ENCODE data around the gene TMEM181. TPM values are rescaled to one million over a fixed set of nuclear protein-coding genes. Genes with fewer than 3 reads are reported as not detected.
"Not testable (repeated sequence)": the region's sequence is repeated elsewhere in the genome, so short reads cannot be mapped to it uniquely, and the experiment has no call there.

TMEM181 gene
- polyA plus RNA-seq, 4 donors: 22.3 to 26.3 (median 25.6) TPM

DNA sequence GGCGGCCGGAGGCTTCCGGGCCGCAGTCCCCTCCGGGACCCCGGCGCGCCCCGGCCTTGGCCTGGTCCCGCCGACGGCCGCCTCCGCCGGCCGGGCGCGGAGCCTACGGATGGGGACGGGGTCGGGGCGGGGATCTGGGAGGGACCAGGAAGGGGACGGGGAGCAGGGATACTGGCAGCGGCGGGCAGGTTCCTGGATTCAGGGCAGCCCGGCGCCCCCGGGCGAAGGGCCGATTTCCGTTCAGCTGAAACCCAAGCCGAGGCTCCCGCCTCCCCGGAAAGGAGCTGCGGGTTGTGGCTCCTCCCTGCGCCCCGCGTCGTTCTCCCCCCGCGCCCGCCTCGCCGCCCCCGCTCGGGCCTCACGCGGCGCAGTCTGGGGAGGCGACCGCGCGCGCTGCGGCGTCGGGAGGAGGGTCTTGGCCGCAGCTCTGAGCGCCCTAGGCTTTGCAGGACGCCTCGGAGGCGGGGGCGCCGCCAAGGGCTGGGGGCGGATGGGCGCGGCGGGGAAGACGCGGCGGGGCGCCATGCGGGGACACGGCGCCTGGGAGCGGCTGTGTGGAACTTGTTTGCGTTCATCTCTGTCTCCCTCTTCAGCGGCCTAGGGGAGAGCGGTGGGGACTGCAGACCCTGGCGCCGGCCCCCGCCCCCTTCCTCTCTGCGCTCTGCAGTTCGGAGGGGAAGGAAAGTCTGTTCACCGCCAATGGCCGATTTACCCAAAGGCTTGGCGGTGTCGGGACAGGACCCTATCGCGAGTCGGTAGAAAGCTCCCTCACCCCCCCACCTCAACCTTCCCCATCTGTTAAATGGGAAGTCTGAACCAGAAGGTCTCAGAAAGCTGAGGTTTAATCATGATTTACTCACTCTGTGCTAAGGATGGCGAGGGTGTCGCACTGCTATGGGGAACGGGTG is 22.7 kb upstream of the TMEM181 start:
- no peak for DNase-seq (ENCODE audit: low read depth in 4 of 4, low spot score in 3 of 4)

DNA sequence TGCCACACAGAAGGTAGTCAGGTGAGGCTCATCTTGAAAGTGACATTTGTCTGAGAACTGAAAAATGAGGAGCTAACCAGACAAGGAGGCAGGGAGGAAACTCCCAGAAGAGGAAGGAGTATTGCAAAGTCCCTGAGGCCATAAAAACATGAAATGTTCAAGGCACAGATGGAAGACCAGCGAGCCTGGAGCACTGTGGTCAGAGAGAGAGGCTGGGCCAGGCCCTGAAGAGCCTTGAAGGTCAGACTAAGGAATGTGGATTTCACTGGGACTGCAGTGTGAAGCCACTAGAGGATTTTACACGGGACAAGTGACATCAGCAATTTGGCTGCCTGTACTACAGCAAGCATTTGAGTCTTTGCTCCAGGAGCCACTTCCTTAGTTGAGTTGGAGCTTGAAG is 21.1 kb upstream of the TMEM181 start:
- DNase-seq (ENCODE audit: low read depth in 4 of 4, low spot score in 3 of 4): no peak

DNA sequence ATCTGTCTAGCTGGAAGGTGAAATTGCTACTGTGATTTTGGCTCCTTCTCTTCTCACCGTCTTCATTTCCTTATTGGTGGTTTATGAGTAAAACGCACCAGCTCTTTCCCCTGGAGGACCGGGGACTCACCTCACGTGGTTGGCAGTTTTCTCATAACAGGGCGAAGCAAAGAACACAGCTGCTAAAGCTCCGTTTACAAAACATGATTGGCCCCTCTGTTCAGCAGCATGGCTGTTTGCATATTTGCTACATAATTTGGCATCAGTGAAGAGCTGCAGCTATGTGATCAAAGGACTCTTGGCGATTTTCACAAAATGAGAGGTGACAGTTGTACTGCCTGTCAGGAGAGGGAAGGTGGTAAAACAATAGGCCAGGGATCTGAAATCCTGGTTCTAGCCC is 20.5 kb upstream of the TMEM181 start:
- no peak for DNase-seq (ENCODE audit: low read depth in 4 of 4, low spot score in 3 of 4)

DNA sequence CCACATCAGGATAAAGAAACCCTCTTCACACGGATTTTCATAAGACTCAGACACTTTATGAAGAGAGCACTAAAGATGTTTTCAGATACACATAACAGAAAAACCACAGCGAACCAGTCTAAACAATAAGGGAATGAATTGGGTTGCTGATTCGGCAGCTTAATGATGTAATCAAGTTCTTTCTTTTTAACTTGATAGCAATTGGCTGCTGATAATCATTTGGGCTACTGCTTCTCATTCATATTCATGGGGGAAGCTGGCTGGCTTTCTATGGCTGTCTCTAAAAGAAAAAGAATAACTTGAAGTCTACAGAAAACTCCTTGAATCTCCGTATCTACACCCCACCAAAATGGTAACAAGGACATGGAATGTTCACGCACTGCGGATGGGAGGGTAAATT is 20.0 kb upstream of the TMEM181 start:
- DNase-seq (ENCODE audit: low read depth in 4 of 4, low spot score in 3 of 4): no peak

DNA sequence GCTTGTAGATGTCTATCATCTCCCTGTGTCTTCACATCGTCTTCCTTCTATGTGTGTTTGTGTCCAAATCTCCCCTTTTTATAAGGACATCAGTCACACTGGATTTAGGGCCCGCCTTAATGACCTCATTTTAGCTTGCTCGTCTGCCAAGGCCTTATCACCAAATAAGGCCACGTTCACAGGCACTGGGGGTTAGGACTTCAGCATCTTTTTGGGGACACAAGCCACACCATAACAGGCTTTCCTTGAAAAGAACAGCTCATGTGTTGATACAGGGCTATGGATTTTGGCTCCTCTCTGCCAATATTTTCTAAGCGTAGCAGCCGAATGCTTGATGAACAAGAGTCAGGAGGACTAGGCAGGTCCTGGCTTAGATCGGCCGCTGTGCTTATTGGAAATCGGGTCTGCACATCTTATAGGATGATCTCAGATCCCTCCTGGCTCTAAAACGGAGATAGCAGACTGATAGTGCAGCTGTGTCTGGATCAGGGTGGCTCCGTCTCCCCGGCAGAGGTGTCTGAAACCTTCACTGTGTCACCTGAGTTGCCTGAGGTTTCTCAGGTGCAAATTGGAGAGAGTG is 16.2 kb upstream of the TMEM181 start:
- no peak for DNase-seq (ENCODE audit: low read depth in 4 of 4, low spot score in 3 of 4)

DNA sequence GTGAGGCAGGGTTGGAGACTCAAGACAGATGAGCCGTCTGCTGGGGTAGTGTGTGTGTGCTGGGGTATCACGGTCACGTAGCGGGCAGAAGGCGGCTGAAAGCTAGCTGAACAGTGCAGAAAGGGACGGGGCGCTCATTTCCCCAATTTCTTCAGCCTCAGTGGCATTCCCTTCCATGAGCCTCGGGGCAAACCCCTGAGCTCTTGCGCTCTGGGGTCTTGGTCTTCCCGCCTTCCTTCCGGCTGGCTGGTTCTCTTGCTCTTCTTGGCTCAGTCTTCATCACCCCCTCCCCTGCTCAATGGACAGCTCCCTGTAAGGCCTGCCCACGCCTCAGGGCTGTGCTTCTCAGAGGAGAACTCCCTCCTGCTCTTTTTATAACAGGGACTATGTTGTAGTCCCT is 15.5 kb upstream of the TMEM181 start:
- DNase-seq (ENCODE audit: low read depth in 4 of 4, low spot score in 3 of 4): no peak

DNA sequence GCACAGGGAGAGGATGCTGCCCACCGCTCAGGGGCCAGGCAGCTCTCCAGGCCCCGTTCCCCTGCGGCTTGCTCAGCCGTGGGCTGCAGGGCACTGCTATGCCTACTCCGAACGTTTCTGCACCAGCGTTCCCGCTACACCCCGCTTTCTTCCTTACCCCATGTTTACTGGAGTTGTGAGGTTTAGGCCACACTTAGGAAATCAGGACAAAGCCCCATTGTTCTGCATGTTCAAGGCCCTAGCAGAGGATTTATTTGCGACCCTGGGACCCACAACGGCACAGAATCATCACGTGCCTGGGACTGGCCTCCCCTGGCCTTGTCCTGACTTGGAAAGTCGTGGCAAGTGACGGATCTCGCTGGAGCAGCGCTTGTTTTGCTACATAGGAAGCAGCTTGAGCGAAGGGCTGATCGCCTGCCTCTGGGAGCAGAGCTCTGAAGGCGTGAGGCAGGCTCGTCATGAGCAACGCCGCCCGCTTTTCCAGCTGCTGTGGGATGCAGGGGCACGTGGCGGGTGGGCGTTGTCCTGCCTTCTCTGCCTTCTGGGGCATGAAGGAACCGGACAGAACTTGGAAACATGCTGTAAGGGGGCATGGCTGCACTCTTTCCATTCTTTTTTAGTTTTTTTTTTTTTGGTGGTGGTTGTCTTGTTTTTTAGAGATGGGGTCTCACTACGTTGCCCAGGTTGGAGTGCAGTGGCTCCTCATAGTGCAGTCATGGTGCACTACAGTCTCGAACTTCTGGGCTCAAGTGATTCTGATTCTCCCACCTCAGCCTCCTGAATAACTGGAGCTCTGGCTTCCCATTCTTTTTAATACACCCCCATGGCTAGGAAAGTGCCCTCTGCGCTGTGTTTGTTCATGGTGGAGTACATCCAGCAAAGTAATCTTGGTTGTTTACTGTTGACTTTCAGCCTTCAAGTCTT is 14.6 kb upstream of the TMEM181 start:
- no peak for DNase-seq (ENCODE audit: low read depth in 4 of 4, low spot score in 3 of 4)

DNA sequence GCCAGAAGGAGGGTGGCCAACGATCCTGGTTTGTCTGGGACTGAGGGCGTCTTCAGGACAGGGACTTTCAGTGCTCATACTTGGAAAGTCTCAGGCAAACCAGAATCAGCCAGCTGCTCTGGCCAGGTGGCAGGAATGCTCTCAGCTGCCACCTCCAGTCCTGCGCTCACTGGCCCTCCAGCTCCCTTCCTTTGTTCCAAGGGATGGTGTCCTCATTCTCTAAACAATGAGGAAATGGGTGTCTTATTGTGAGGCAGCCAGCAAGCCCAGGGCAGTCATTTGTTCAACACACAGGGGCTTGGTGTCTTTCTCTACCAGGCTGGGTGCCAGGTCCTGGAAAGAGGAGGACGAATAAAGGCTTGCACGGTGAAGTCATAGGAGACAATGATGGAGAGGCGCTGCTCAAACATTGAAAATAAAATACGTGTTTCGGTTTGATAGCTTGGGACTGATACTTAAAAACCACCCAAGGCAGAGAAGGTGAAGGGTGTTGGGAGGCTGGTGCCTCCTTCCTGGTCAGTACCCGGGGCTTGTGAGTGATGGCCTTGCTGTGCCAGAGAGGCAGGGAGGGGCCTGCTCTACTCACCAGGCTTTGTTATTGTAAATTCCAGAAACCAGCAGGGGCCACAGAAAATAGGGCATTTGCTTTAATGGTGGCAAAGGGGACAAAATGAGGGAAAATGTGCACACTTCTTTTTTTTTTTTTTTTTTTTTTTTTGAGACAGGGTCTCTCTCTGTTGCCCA is 11.3 kb upstream of the TMEM181 start:
- DNase-seq (ENCODE audit: low read depth in 4 of 4, low spot score in 3 of 4): no peak

DNA sequence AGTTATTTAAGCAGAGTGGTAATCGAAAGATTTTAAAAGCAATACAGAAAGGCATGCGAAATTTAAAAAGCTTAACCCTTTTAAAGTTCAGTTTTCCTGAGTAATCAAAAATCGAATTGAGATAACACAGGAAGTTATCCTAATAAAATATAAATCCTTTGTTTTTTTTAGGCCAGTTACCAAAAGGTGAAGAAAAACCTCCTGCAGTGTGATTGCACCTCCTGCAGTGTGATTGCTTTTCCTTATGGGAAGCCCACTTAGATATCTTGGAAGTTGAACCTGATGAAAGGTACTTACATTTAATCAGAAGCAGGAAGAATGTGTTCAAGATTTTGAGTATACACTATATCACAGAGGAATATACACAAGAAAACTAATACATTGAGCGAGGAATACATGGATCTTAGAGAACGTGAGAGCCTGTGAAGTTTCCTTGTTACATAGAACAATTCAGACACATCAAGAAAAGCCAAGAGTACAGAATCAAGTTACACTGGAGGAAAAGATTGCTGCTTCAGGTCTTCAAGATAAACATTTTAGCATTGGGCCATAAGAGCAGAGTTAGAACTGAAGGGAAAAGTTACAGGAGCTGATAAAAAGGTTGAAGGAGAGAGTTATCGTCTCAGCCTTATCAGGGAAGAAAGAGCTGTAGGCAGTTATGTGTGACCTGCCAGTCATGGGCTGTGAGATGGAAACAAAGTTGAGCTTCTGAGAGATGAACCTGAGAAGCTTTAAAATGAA is 7.7 kb upstream of the TMEM181 start:
- no peak for DNase-seq (ENCODE audit: low read depth in 4 of 4, low spot score in 3 of 4)

DNA sequence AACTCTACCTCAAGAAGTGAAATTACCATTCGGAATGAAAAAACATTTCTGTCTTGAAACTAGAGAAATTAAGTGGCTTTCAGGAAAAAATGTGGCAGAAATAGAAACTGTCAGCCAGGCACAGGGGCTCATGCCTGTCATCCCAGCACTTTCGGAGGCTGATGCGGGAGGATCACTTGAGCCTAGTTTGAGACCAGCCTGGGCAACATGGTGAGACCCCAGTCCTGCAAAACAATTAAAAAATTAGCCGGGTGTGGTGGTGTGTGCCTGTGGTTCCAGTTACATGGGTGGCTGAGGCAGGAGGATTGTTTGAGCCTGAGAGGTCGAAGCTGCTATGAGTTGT is 7.1 kb upstream of the TMEM181 start:
- no peak for DNase-seq (ENCODE audit: low read depth in 4 of 4, low spot score in 3 of 4)

DNA sequence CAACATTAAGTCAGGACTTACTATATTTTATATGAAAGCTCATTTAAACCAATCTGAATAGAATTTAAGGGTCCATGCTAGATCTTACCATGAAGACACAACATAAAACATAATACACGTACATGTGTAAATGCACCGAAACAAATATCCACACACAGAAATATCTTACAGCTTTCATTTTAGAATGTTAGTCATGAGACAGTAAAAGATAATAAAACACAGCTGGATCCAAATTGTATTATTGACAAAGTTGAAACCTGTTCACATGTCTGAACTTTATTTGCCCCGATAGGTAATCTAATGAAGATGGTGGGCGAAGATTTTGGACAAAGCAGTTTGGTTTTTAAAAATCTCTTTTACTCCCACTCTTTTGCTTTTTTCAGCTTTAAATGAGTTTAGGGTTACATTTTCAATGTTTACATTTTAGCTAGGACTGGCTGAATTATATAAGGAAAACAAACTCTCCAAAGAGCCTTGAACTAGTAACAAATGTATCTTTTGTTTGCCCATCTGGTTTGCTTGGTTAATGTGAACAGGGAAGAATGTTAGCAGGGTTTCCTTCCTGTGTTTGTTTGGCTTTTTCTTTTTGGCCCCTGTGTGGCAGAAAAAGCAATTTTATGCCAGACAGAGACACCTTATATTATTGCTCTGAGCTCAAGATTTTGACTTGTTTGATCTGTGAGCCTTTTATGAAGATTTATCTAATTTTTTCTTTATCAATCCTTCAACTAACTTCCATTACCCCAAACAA is 5.1 kb upstream of the TMEM181 start:
- no peak for DNase-seq (ENCODE audit: low read depth in 4 of 4, low spot score in 3 of 4)

DNA sequence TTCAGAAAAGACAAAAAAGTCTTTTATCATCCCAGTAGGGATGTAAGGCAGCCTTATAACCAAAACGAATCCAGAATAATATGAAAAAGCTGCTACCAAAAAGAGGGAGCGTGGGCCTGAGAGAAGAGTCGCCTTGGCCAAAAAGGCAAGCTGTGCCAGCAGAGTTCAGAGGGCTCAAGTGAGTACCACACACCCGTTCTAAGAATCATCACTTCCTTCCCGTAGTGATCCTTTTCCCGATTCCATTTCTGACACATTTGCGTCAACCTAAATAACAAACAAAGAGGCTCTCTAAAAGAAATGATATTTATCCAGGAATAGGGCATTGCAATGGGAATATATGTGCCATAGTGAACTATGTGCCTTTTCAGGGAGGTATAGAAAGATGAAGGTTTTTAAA is 3.8 kb upstream of the TMEM181 start:
- DNase-seq (ENCODE audit: low read depth in 4 of 4, low spot score in 3 of 4): no peak

DNA sequence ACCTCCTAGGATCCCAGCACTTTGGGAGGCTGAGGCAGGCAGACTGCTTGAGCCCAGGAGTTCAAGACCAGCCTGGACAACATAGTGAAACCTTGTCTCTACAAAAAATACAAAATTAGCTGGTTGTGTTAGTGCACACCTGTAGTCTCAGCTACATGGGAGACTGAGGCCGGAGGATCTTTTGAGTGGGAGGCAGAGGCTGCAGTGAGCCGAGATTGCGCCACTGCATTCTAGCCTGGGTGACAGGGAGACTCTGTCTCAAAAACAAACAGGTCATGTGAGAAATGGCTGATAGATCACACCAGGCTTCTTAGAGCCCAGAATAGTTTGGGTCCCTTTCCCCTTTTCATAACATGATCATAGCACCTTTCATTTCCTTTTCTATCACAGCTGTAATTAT is 2.8 kb upstream of the TMEM181 start:
- not testable (repeated sequence) for DNase-seq (ENCODE audit: low read depth in 4 of 4, low spot score in 3 of 4)

DNA sequence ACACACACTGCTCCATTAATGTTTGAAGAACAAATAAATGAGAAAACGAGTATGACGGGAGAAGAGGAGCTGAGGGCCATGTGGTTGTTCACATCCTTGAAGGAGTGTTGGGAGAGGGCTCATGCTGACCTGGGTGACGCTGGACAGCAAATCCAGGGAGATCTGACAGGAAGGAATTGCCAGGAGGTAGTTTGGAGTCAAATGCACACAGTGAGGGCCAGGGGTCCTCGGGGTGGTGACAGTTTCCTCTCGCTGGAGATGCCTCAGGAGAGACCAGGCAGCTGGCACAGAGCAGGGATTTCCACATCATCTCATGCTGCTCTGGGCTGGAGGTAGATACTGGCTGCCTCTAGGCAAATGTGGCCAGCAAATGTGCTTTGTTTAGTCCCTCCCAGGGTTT is 2.0 kb upstream of the TMEM181 start:
- no peak for DNase-seq (ENCODE audit: low read depth in 4 of 4, low spot score in 3 of 4)

DNA sequence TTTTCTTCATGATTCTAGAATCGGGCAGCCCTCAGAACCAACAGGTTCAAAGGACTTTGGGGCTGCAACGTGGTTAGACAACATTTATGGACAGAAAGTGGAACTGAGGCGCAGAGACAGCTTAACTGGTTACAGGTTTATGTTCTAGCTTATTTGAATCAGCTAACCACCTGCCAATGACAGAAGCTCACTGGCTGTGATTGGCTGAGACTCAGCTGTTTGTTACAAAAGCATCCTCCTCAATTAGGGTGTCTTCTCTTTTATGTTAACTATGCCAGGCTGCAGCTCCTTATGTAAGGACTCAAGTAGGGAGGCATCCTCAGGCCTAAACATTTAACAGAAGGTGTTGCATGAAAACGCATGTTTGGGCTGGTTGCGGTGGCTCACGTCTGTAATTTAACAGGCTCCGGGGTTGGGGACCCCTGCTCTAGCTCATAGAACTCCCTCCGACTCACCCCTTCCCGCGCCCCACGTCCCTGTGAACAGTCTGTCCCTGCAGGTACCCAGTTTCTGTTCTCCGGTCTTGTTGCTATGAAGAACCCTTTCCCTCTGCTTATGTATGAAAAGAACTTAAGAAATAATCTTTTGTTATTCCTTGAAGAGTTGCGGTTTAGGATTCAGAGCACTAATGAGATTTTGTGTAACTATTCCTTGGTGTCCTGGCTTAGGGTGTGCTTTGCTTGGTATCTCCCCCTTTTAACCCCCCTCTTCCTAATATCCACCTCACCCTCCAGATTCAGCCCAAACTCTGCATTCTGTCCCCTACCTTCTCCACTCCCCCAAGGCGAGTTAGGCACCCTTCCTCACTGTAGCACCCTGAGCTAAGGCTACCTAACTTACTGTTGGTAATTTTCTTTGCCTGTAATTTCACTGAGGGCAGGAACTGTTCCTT is 1.2 kb upstream of the TMEM181 start:
- no peak for DNase-seq (ENCODE audit: low read depth in 4 of 4, low spot score in 3 of 4)

DNA sequence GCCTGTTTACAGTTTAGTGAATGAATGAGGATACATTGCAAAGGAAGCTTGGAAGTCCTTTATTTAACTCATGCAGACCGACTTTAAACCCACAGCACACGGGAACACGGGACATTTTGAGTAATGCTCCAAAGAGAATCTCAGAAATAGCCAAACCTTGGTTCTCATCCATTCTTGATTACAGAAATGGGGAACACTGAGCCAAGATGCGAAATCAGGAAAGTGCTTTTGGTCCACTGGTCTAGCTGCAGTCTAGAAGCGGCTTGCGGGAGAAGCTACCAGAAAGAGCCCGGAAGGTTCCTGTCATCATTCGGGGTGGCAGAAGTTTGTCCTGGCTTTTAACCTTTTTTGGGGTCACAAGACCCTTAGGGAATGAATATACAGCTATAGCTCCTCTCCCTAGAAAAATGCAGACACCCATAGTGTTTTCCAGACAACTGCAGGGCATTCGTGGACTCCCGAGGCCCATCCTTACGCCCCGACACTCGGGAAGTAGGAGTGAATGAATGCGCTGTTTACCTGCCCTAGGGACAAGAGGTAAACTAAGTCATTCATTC is 475 bp upstream of the TMEM181 start:
- DNase-seq (ENCODE audit: low read depth in 4 of 4, low spot score in 3 of 4): no peak

DNA sequence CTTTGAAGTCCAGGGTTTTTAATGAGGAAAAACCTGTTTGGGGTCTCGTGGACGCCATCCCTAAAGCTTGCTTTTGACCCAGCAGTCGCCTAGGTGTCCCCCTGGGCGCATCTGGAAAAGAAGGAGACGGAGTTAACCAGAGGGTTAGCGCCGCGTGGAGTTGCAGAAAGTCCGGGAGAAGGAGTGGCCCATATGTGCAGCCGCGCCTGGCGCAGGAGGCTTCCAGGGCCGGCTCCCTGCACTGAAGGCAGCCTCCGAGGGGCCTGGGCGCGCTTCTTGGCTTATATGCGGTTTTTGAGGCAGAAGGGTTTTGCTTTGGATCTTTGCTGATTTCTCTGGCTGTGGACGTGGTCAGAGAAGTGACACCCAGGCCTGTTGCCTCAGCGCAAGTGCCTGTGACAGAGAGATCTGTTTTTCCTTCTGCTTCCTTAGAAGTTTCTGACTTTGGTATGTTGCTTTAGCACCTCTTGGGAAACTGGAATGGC is 987 bp downstream of the TMEM181 start:
- no peak for DNase-seq (ENCODE audit: low read depth in 4 of 4, low spot score in 3 of 4)
